CD14-positive monocyte (primary cell): ENCODE data around the gene FIGNL2. TPM values are rescaled to one million over a fixed set of nuclear protein-coding genes. Genes with fewer than 3 reads are reported as not detected.
A peak's percentile ranks its signal among the peaks of the same experiment; 100 is the strongest.

ENCODE experiments used
- DNase-seq, 3 donors: peaks; one replicate each; pipeline ENCODE4 v3.0.0-alpha.2; 2011 to 2022
- H2AFZ ChIP-seq: 2 replicates; pipeline ENCODE4 v1.6.0; 2012; ENCODE audit warnings: mild to moderate bottlenecking, low read depth, low read length, inconsistent platforms; ENCODE audit not compliant: insufficient read depth, poor library complexity, severe bottlenecking
- H3K27ac ChIP-seq, 2 donors: 1 replicate in 1 of 2; 2 replicates in 1 of 2; pipeline ENCODE4 v1.5.1; 2012 to 2013; ENCODE audit warnings: low read length in 2 of 2, control low read depth in 1 of 2, inconsistent platforms in 1 of 2, low read depth in 1 of 2, mild to moderate bottlenecking in 1 of 2
- H3K27me3 ChIP-seq, 2 donors: one replicate each; pipeline versions ENCODE4 v1.6.0 to v1.6.1; 2011 to 2013; ENCODE audit warnings: low read length in 2 of 2; ENCODE audit not compliant: control insufficient read depth in 2 of 2, insufficient read depth in 2 of 2
- H3K36me3 ChIP-seq, 2 donors: replicated peaks in 1 of 2; 1 replicate in 1 of 2; 2 replicates in 1 of 2; pipeline versions ENCODE4 v1.5.1 to v1.6.1; 2012 to 2013; ENCODE audit warnings: low read length in 2 of 2, control low read depth in 1 of 2, inconsistent platforms in 1 of 2, mild to moderate bottlenecking in 1 of 2; ENCODE audit not compliant: insufficient read depth in 2 of 2, control insufficient read depth in 1 of 2
- H3K4me1 ChIP-seq, 2 donors: 1 replicate in 1 of 2; 2 replicates in 1 of 2; pipeline versions ENCODE4 v1.5.1 to v1.6.1; 2012 to 2013; ENCODE audit warnings: low read length in 2 of 2, control low read depth in 1 of 2, inconsistent platforms in 1 of 2, mild to moderate bottlenecking in 1 of 2, moderate library complexity in 1 of 2; ENCODE audit not compliant: insufficient read depth in 2 of 2, control insufficient read depth in 1 of 2
- H3K4me2 ChIP-seq: replicated peaks from 2 replicates; pipeline ENCODE3; 2012; ENCODE audit warnings: low read length, moderate library complexity, mild to moderate bottlenecking; ENCODE audit not compliant: poor library complexity, severe bottlenecking; ENCODE audit errors: extremely low read depth
- H3K4me3 ChIP-seq, 3 experiments: fragments of 200-600 bp in 1 of 3; sonication (generic) in 1 of 3; replicated peaks in 1 of 3; 1 replicate in 2 of 3; 2 replicates in 1 of 3; pipeline ENCODE4 v1.5.1; 2011 to 2013; ENCODE audit warnings: low read length in 3 of 3, mild to moderate bottlenecking in 3 of 3, control low read depth in 2 of 3, low read depth in 2 of 3, inconsistent platforms in 1 of 3, moderate library complexity in 1 of 3
- H3K79me2 ChIP-seq: 2 replicates; pipeline ENCODE4 v1.6.0; 2012; ENCODE audit warnings: mild to moderate bottlenecking, control low read depth, inconsistent platforms, low read length, moderate library complexity; ENCODE audit not compliant: insufficient read depth
- H3K9ac ChIP-seq: 2 replicates; pipeline ENCODE4 v1.6.0; 2017; ENCODE audit warnings: low read length, mild to moderate bottlenecking; ENCODE audit not compliant: insufficient read depth, poor library complexity, severe bottlenecking
- H3K9me3 ChIP-seq, 2 donors: replicated peaks in 1 of 2; 1 replicate in 1 of 2; 2 replicates in 1 of 2; pipeline versions ENCODE4 v1.5.1 to v1.6.1; 2012 to 2013; ENCODE audit warnings: low read length in 2 of 2, control low read depth in 1 of 2; ENCODE audit not compliant: control insufficient read depth in 1 of 2, insufficient read depth in 1 of 2
- H4K20me1 ChIP-seq: 2 replicates; pipeline ENCODE4 v1.6.0; 2012; ENCODE audit warnings: mild to moderate bottlenecking, low read length, control low read depth, moderate library complexity; ENCODE audit not compliant: insufficient read depth
- H3K27ac Mint-ChIP-seq, 7 donors: one replicate each; pipeline ENCODE4 v1.8.0; 2020; ENCODE audit warnings: mild to moderate bottlenecking in 7 of 7, mixed read lengths in 7 of 7, moderate library complexity in 6 of 7, inconsistent platforms in 2 of 7
- H3K27me3 Mint-ChIP-seq, 3 donors: one replicate each; pipeline ENCODE4 v1.8.0; 2021 to 2022; ENCODE audit warnings: low read depth in 3 of 3, mild to moderate bottlenecking in 3 of 3, mixed read lengths in 3 of 3, moderate library complexity in 3 of 3, inconsistent platforms in 1 of 3
- H3K36me3 Mint-ChIP-seq, 2 donors: one replicate each; pipeline ENCODE4 v1.8.0; 2020; ENCODE audit warnings: mixed read lengths in 2 of 2, inconsistent platforms in 1 of 2, mild to moderate bottlenecking in 1 of 2
- H3K4me1 Mint-ChIP-seq: one replicate; pipeline ENCODE4 v1.8.0; 2020; ENCODE audit warnings: mild to moderate bottlenecking, mixed read lengths
- H3K4me3 Mint-ChIP-seq, 2 donors: one replicate each; pipeline ENCODE4 v1.8.0; 2020; ENCODE audit warnings: mild to moderate bottlenecking in 2 of 2, mixed read lengths in 2 of 2, moderate library complexity in 1 of 2
- H3K9me3 Mint-ChIP-seq, 7 donors: one replicate each; pipeline ENCODE4 v1.8.0; 2020 to 2022; ENCODE audit warnings: mixed read lengths in 7 of 7, mild to moderate bottlenecking in 6 of 7, moderate library complexity in 6 of 7, inconsistent platforms in 2 of 7
- WGBS: methylation state at CpG from one replicate; pipeline ENCODE4 v1.1.5; 2013; ENCODE audit warnings: missing lambda C conversion rate; ENCODE audit not compliant: insufficient coverage; 5-methylcytosine and 5-hydroxymethylcytosine counted together
- intact Hi-C, 2 donors: fragments of 100-400 bp; cut with micrococcal nuclease; formaldehyde crosslinking; loops; one replicate each; pipeline versions ENCODE4 v1.15.0 to v1.15.1; 2023
- polyA plus RNA-seq, 3 donors: library from polyadenylated mRNA; depleted of rRNA in 1 of 3; unstranded in 2 of 3; stranded (reverse) in 1 of 3; fragments of 300-500 nt in 2 of 3; fragments of >200 nt in 1 of 3; fragmentation: Illumina TruSeq in 2 of 3; gene quantifications; 1 replicate in 2 of 3; 2 replicates in 1 of 3; pipeline ENCODE4 v1.2.3, GENCODE V29; 2012 to 2021
- TF ChIP-seq, protein P1 (sequence below): fragments of 200-600 bp; IDR thresholded peaks from one replicate; pipeline ENCODE4 v1.8.0; 2022; ENCODE audit warnings: antibody characterized with exemption, mild to moderate bottlenecking

The FIGNL2 gene
- polyA plus RNA-seq, 3 donors, result 0.06 to 0.52 TPM; not detected in 1

DNA sequence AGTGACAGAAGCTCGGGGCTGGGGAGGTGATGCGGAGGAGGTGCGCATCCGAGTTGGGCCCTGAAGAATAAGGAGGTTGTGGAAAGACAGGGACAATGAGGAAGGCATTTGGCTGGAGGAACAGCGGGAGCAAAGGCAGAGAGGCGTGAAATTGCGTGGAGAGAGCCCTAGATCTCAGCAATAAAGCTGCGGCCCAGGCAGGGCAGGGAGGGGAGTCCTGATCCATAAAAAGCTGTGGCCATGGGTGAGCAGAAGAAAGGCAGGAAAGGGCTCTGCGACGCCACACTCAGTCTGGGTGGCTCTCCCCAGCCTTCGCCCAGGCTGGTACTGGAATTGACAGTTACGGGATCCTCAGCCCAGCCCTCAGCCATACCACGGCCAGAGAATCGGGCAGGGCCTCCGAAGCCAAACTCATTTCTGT, 2.2 kb downstream of the FIGNL2 start:
- 98% methylated on average over 12 of the region's 15 CpGs for WGBS

DNA sequence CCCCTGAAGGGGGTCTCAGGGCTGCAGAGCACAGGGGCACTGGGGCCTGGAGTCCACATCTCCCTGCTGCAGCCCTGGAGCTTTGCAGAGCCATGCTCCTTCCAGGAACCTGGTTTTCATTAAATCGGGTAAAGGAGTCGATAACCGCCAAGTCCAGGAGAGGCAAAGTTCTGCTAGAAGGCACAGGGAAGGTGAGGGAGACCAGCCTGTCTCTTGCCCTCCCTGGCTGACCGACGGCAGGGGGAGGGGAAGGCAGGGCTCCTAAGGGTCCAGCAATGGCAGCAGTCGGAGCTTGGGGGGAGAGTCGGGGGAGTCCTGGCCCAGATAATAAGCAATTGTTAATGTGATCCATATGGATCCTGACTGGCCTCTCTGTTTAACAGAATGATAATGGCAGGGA, 3.0 kb downstream of the FIGNL2 start:
- no peaks in the 10 kb centered on the region for H4K20me1 ChIP-seq
- H3K36me3 ChIP-seq, result no peaks in the 10 kb centered on the region
- H3K27ac Mint-ChIP-seq, result no peak overlapping the region
- no peak overlapping the region for H3K27ac ChIP-seq
- peaks cover 0 to 5% (median 0%) of the 10 kb centered on the region in 7 donors for H3K9me3 Mint-ChIP-seq
- no peak overlapping the region for H3K9ac ChIP-seq
- H3K27me3 ChIP-seq, result peaks cover 8 to 37% of the 10 kb centered on the region in 2 donors
- H3K36me3 Mint-ChIP-seq, result peaks cover 3 to 4% of the 10 kb centered on the region in 2 donors
- no peak overlapping the region for H2AFZ ChIP-seq
- H3K4me3 ChIP-seq, result no peak overlapping the region
- no peaks in the 10 kb centered on the region for H3K79me2 ChIP-seq
- no peak overlapping the region for H3K4me2 ChIP-seq
- DNase-seq, result no peak
- 90% methylated on average over 7 of the region's 7 CpGs for WGBS
- H3K27me3 Mint-ChIP-seq, result peaks cover 37 to 62% (median 55%) of the 10 kb centered on the region in 3 donors
- peaks cover 34 to 54% of the 10 kb centered on the region in 2 donors for H3K4me1 ChIP-seq
- H3K9me3 ChIP-seq, result no peaks in the 10 kb centered on the region
- H3K4me3 Mint-ChIP-seq, result peak overlapping the region in 1 of 2 donors; percentile 26
- intact Hi-C loops, result no loop called here
- TF ChIP-seq, protein P1, sequence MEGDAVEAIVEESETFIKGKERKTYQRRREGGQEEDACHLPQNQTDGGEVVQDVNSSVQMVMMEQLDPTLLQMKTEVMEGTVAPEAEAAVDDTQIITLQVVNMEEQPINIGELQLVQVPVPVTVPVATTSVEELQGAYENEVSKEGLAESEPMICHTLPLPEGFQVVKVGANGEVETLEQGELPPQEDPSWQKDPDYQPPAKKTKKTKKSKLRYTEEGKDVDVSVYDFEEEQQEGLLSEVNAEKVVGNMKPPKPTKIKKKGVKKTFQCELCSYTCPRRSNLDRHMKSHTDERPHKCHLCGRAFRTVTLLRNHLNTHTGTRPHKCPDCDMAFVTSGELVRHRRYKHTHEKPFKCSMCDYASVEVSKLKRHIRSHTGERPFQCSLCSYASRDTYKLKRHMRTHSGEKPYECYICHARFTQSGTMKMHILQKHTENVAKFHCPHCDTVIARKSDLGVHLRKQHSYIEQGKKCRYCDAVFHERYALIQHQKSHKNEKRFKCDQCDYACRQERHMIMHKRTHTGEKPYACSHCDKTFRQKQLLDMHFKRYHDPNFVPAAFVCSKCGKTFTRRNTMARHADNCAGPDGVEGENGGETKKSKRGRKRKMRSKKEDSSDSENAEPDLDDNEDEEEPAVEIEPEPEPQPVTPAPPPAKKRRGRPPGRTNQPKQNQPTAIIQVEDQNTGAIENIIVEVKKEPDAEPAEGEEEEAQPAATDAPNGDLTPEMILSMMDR, result no peak
- H3K4me1 Mint-ChIP-seq, result peaks cover 38% of the 10 kb centered on the region

More for the DNA sequence above, 2.2 kb downstream of the FIGNL2 start:
- Mint-ChIP-seq H3K4me3 (peak overlapping the region; percentile 78 to 84), H3K9me3 (peaks cover 0 to 5% (median 0%) of the 10 kb centered on the region in 7 donors), H3K27me3 (peaks cover 37 to 62% (median 52%) of the 10 kb centered on the region in 3 donors), H3K27ac (peak overlapping the region in 2 of 7 donors; percentile 54 to 79), H3K4me1 (peaks cover 44% of the 10 kb centered on the region), H3K36me3 (peaks cover 3 to 4% of the 10 kb centered on the region in 2 donors)
- peak overlapping the region; percentile 94 for H3K4me2 ChIP-seq
- intact Hi-C loops, result no loop called here
- no peak overlapping the region for H3K27ac ChIP-seq
- no peaks in the 10 kb centered on the region for H3K9me3 ChIP-seq
- no peak overlapping the region for H3K9ac ChIP-seq
- H3K4me1 ChIP-seq, result peaks cover 37 to 57% of the 10 kb centered on the region in 2 donors
- H2AFZ ChIP-seq, result no peak overlapping the region
- DNase-seq, result no peak
- H3K36me3 ChIP-seq, result no peaks in the 10 kb centered on the region
- peaks cover 8 to 37% of the 10 kb centered on the region in 2 donors for H3K27me3 ChIP-seq
- no peaks in the 10 kb centered on the region for H3K79me2 ChIP-seq
- TF ChIP-seq, protein P1, result no peak
- no peaks in the 10 kb centered on the region for H4K20me1 ChIP-seq
- H3K4me3 ChIP-seq, result peak overlapping the region in 1 of 3 experiments; percentile 78
